Measurements from ENCODE around the gene INSIG2. TPM values are rescaled to one million over a fixed set of nuclear protein-coding genes. Genes with fewer than 3 reads are reported as not detected.

The INSIG2 gene
- total and polyA plus RNA-seq, 2 of the 4 experiments (the other 2 are of a cell fraction): 9.1 to 11.7 TPM

- Histone ChIP-seq H4K91ac (ENCODE audit: insufficient read depth, low read depth, low read length) (no peak overlapping the region), H3K9me1 (ENCODE audit: insufficient read depth, low read length) (no peaks in the 10 kb centered on the region; the same call in 1 of the 2 replicates), H3K27ac (ENCODE audit: insufficient read depth, low read length) (no peak overlapping the region), H2AK9ac (replicated peaks; ENCODE audit: low read depth, low read length, poor library complexity) (no peak overlapping the region), H2BK20ac (ENCODE audit: low read depth, low read length) (no peak overlapping the region), H4K5ac (ENCODE audit: low read depth, low read length) (no peak overlapping the region), H3K56ac (ENCODE audit: extremely low read depth, insufficient read depth, low read length) (no peak overlapping the region), H3K9ac (ENCODE audit: low read depth, low read length) (no peak overlapping the region), H3K4ac (ENCODE audit: low read depth, low read length) (no peak overlapping the region), H3K4me1 (ENCODE audit: control insufficient read depth, insufficient read depth, low read length) (peaks cover 1% of the 10 kb centered on the region; the same call in 1 of the 2 replicates), H3K23ac (ENCODE audit: low read depth, low read length) (no peak overlapping the region), H3K4me2 (ENCODE audit: low read depth, low read length) (no peak overlapping the region), H3K36me3 (ENCODE audit: control insufficient read depth, insufficient read depth, low read length) (no peaks in the 10 kb centered on the region), H2AK5ac (ENCODE audit: low read depth, low read length) (no peak overlapping the region), H2BK5ac (ENCODE audit: low read depth, low read length, poor library complexity, severe bottlenecking) (no peak overlapping the region), H3K27me3 (ENCODE audit: control insufficient read depth, insufficient read depth, low read length) (no peaks in the 10 kb centered on the region), H3K18ac (ENCODE audit: low read depth, low read length) (no peak overlapping the region), H4K8ac (ENCODE audit: low read depth in 2 of 2, low read length in 2 of 2) (no peak overlapping the region), H3K14ac (replicated peaks; ENCODE audit: low read depth, low read length) (no peak overlapping the region), H2BK120ac (ENCODE audit: low read depth, low read length) (no peak overlapping the region), H3K4me3 (ENCODE audit: insufficient read depth, low read depth, low read length) (no peak overlapping the region), H3K9me3 (ENCODE audit: control insufficient read depth, insufficient read depth, low read length) (no peaks in the 10 kb centered on the region), H4K20me1 (ENCODE audit: insufficient read depth, low read length) (no peaks in the 10 kb centered on the region), H3K79me1 (ENCODE audit: low read depth in 1 of 2, low read length in 2 of 2) (no peaks in the 10 kb centered on the region), H2AFZ (replicated peaks; ENCODE audit: low read length, poor library complexity) (no peak overlapping the region), H2BK15ac (ENCODE audit: low read depth, low read length) (no peak overlapping the region)
- BruUV-seq (replicated peaks): no TSS peak
- intact Hi-C loops (cut with micrococcal nuclease): no loop called here
- POLR2A ChIA-PET (ENCODE audit: unreplicated experiment): no interaction called here
- dilution Hi-C loops (cut with HindIII; ENCODE audit: low sequenced_read_pairs, unreplicated experiment): no loop called here
- WGBS, 2 experiments (ENCODE audit: extremely low coverage in 2 of 2, insufficient read length in 1 of 2): 86% methylated on average over 3 of the region's 5 CpGs; no CpG with 5 or more reads in 1 of the 2 experiments
- ATAC-seq (ENCODE audit: low read depth): no peak
- CTCF ChIA-PET: no interaction called here
- no peak for TF ChIP-seq RAD21 (IDR thresholded peaks at IDR 0.05; ENCODE audit: low read length)
- TF ChIP-seq, protein P1, sequence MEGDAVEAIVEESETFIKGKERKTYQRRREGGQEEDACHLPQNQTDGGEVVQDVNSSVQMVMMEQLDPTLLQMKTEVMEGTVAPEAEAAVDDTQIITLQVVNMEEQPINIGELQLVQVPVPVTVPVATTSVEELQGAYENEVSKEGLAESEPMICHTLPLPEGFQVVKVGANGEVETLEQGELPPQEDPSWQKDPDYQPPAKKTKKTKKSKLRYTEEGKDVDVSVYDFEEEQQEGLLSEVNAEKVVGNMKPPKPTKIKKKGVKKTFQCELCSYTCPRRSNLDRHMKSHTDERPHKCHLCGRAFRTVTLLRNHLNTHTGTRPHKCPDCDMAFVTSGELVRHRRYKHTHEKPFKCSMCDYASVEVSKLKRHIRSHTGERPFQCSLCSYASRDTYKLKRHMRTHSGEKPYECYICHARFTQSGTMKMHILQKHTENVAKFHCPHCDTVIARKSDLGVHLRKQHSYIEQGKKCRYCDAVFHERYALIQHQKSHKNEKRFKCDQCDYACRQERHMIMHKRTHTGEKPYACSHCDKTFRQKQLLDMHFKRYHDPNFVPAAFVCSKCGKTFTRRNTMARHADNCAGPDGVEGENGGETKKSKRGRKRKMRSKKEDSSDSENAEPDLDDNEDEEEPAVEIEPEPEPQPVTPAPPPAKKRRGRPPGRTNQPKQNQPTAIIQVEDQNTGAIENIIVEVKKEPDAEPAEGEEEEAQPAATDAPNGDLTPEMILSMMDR (conservative IDR thresholded peaks at IDR 0.05; ENCODE audit: low read depth, low read length): no peak
- TF ChIP-seq CHD1 (IDR thresholded peaks at IDR 0.05; ENCODE audit: low read depth, low read length): no peak
- TF ChIP-seq MAZ (IDR thresholded peaks at IDR 0.05; ENCODE audit: borderline replicate concordance, low read depth, low read length): no peak
- no peak for TF ChIP-seq POLR2A (IDR thresholded peaks at IDR 0.05; ENCODE audit: low read depth, low read length)
- no peak for TF ChIP-seq BHLHE40 (IDR thresholded peaks at IDR 0.05; ENCODE audit: low read depth, low read length)
- TF ChIP-seq MAFK (IDR thresholded peaks at IDR 0.05; ENCODE audit: low read depth, low read length): no peak
- TF ChIP-seq, protein P2, sequence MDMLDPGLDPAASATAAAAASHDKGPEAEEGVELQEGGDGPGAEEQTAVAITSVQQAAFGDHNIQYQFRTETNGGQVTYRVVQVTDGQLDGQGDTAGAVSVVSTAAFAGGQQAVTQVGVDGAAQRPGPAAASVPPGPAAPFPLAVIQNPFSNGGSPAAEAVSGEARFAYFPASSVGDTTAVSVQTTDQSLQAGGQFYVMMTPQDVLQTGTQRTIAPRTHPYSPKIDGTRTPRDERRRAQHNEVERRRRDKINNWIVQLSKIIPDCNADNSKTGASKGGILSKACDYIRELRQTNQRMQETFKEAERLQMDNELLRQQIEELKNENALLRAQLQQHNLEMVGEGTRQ (IDR thresholded peaks at IDR 0.05; ENCODE audit: low read depth, low read length): no peak
- TF ChIP-seq MXI1 (IDR thresholded peaks at IDR 0.05; ENCODE audit: borderline replicate concordance, low read depth, low read length): no peak
- no peak for TF ChIP-seq RFX5 (IDR thresholded peaks at IDR 0.05; ENCODE audit: low read depth, low read length)
- no peak for TF ChIP-seq CEBPB (IDR thresholded peaks at IDR 0.05; ENCODE audit: low read depth, low read length)
- TF ChIP-seq NFE2L2 (IDR thresholded peaks at IDR 0.05; ENCODE audit: low read depth, low read length): no peak
- no peak for DNase-seq
- in situ Hi-C loops (cut with MboI; ENCODE audit: low sequenced_read_pairs): no loop called here
These were observed 30.2 kb downstream of the INSIG2 start for GRCh38 chr2:118118479-118118878.
